Osteoblast (primary cell): ENCODE data around the gene PLA1A. TPM values are rescaled to one million over a fixed set of nuclear protein-coding genes. Genes with fewer than 3 reads are reported as not detected.
A peak's percentile ranks its signal among the peaks of the same experiment; 100 is the strongest.

Experiments used
- DNase-seq: peaks from one replicate; pipeline ENCODE4 v3.0.0; 2011; ENCODE audit warnings: low spot score, mixed read lengths; ENCODE audit not compliant: insufficient read length; ENCODE audit errors: missing footprints
- H2AFZ ChIP-seq: 2 replicates; pipeline ENCODE4 v1.6.0; 2011; ENCODE audit warnings: mild to moderate bottlenecking, low read length
- H3K27ac ChIP-seq: 2 replicates; pipeline ENCODE4 v1.5.1; 2011; ENCODE audit warnings: mild to moderate bottlenecking, low read depth, low read length, moderate library complexity
- H3K27me3 ChIP-seq: 2 replicates; pipeline ENCODE4 v1.6.0; 2012; ENCODE audit warnings: mild to moderate bottlenecking, control low read depth, inconsistent platforms, low read length, moderate library complexity; ENCODE audit not compliant: insufficient read depth
- H3K36me3 ChIP-seq: 2 replicates; pipeline ENCODE4 v1.5.1; 2011; ENCODE audit warnings: mild to moderate bottlenecking, low read length, control low read depth, moderate library complexity; ENCODE audit not compliant: insufficient read depth
- H3K4me1 ChIP-seq: 2 replicates; pipeline ENCODE4 v1.5.1; 2011; ENCODE audit warnings: mild to moderate bottlenecking, low read length, control low read depth, moderate library complexity; ENCODE audit not compliant: insufficient read depth
- H3K4me2 ChIP-seq: 2 replicates; pipeline ENCODE4 v1.6.0; 2011; ENCODE audit warnings: mild to moderate bottlenecking, low read length; ENCODE audit not compliant: insufficient read depth
- H3K4me3 ChIP-seq: fragments of 200-600 bp; sonication (generic); 3 replicates; pipeline ENCODE4 v1.5.1; 2012; ENCODE audit warnings: mild to moderate bottlenecking, low read length, inconsistent platforms; ENCODE audit not compliant: insufficient read depth
- H3K79me2 ChIP-seq: 2 replicates; pipeline ENCODE4 v1.6.0; 2012; ENCODE audit warnings: mild to moderate bottlenecking, low read length, control low read depth, inconsistent platforms; ENCODE audit not compliant: insufficient read depth
- H3K9me3 ChIP-seq: 2 replicates; pipeline ENCODE4 v1.5.1; 2011; ENCODE audit warnings: low read depth, low read length, control low read depth
- H4K20me1 ChIP-seq: 2 replicates; pipeline ENCODE4 v1.6.0; 2012; ENCODE audit warnings: mild to moderate bottlenecking, low read length, control low read depth; ENCODE audit not compliant: insufficient read depth
- total RNA-seq: library from RNA; depleted of rRNA; stranded (reverse); fragments of >200 nt; gene quantifications from 2 replicates; pipeline ENCODE4 v1.2.3, GENCODE V29; 2012
- TF ChIP-seq, protein P1 (sequence below): IDR thresholded peaks from 2 replicates; pipeline ENCODE4 v1.5.1; 2011; ENCODE audit warnings: mild to moderate bottlenecking, low read depth, low read length, moderate library complexity; ENCODE audit errors: extremely low read depth

Gene PLA1A
- total RNA-seq, 1 donor = 0.36 TPM

DNA sequence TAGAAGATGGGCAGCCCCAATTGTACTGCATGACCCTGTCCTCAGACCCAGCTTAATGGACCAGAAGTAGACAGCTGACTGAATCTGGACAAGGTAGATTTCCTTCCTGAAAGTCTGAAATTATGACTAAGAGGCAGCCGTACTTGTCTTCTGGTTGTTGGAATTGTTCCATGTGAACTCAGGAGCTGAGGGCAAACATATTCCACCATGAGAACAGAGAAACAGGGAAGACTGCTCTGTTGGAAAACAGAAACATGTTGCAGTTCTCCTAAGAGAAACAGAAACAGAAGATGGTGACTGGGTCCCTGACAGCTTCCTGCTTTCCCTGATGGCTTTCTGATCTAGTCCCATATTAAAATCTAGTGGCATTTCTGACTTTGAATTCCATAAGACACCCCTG is 38.6 kb downstream of the PLA1A start:
- peak overlapping the region; percentile 98 for H3K27ac ChIP-seq
- no peaks in the 10 kb centered on the region for H4K20me1 ChIP-seq
- H3K4me3 ChIP-seq = no peak overlapping the region
- no peaks in the 10 kb centered on the region for H3K9me3 ChIP-seq
- no peak overlapping the region for H3K4me2 ChIP-seq
- no peaks in the 10 kb centered on the region for H3K79me2 ChIP-seq
- H3K4me1 ChIP-seq = peaks cover 37% of the 10 kb centered on the region
- no peaks in the 10 kb centered on the region for H3K36me3 ChIP-seq
- no peak for DNase-seq
- no peaks in the 10 kb centered on the region for H3K27me3 ChIP-seq
- H2AFZ ChIP-seq = peak overlapping the region; percentile 81
- TF ChIP-seq, protein P1, sequence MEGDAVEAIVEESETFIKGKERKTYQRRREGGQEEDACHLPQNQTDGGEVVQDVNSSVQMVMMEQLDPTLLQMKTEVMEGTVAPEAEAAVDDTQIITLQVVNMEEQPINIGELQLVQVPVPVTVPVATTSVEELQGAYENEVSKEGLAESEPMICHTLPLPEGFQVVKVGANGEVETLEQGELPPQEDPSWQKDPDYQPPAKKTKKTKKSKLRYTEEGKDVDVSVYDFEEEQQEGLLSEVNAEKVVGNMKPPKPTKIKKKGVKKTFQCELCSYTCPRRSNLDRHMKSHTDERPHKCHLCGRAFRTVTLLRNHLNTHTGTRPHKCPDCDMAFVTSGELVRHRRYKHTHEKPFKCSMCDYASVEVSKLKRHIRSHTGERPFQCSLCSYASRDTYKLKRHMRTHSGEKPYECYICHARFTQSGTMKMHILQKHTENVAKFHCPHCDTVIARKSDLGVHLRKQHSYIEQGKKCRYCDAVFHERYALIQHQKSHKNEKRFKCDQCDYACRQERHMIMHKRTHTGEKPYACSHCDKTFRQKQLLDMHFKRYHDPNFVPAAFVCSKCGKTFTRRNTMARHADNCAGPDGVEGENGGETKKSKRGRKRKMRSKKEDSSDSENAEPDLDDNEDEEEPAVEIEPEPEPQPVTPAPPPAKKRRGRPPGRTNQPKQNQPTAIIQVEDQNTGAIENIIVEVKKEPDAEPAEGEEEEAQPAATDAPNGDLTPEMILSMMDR = no peak

DNA sequence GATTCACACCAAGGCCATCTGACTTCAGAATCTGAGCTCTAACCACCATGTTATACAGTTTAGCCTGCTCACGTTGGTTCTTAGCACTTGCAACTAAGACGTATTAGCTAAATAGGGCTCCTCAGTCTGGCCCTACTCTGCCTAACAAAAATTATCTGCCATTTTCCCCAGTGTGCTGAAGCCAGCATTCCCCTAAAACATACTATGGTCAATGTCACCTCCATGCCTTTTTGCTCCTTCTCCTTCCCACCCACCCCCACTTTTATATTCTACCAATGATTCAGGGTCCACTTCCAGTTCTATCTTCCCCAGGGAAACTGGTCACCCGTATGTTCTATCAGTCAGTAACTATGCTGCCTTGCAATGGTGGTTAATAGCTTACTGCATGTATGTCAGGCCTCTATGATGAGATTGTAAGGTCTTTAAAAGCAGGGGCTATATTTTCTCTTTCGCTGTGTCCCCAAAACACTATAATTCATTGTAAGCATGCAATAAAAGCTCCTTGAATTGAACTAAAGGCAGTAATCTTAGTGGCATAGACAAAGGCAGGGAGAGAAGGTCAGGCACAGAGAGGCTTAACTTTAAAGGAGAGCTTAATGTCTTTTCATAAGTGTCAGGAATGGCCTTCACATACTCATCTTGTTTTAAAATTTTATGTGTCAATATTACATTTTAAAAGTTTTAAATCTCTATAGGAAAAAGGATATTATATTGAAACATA is 39.4 kb downstream of the PLA1A start:
- no peaks in the 10 kb centered on the region for H3K9me3 ChIP-seq
- no peak overlapping the region for H2AFZ ChIP-seq
- peak; percentile 58 for DNase-seq

DNA sequence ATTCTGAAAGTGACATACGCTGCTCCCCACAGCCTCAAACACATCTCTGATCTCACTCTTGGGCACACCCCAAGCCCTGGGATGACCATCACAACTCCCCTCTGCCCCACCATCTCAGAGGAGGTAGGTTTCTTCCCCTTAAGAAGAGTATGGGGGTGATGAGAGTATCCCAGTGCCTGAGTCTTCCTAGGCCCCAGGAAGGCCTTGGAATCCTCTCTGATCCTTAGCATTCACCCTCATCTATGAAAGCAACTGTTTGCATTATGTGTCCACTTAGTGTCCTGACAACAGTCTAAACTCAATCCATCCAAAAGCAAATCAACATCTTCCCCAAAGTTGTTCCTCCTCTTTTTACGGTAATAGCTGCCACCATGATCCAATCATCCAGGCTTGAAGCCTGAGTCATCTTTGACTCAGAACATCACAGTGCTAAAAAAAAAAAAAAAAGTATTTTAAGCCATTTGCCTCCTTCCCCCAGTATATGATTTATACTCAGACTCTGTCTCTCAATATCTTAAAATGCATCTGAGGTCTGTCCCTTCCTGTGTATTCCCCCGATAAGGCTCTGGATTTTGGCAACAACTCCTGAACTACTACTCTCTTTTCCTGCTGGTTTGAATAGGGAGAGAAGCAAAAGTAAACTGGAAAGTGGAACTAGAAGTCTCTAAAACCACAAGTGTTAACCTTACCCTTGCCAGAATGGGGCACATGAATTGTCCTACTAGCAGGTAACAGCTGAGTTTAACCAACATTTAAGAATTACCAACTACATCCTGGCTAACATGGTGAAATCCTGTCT is 40.2 kb downstream of the PLA1A start:
- TF ChIP-seq, protein P1 = no peak
- no peaks in the 10 kb centered on the region for H3K27me3 ChIP-seq
- peak; percentile 87 for DNase-seq
- H3K4me2 ChIP-seq = peak overlapping the region; percentile 72
- H4K20me1 ChIP-seq = no peaks in the 10 kb centered on the region
- H3K79me2 ChIP-seq = no peaks in the 10 kb centered on the region
- peak overlapping the region; percentile 71 for H2AFZ ChIP-seq
- peaks cover 40% of the 10 kb centered on the region for H3K4me1 ChIP-seq
- H3K27ac ChIP-seq = peak overlapping the region; percentile 98
- H3K4me3 ChIP-seq = peak overlapping the region; percentile 4
- H3K36me3 ChIP-seq = no peaks in the 10 kb centered on the region
- no peaks in the 10 kb centered on the region for H3K9me3 ChIP-seq

More for the DNA sequence above, 39.4 kb downstream of the PLA1A start:
- H3K79me2 ChIP-seq = no peaks in the 10 kb centered on the region
- no peak overlapping the region for H3K4me3 ChIP-seq
- H3K27ac ChIP-seq = peak overlapping the region; percentile 98
- peaks cover 34% of the 10 kb centered on the region for H3K4me1 ChIP-seq
- no peaks in the 10 kb centered on the region for H3K36me3 ChIP-seq
- H3K4me2 ChIP-seq = peak overlapping the region; percentile 49
- TF ChIP-seq, protein P1 = no peak
- no peaks in the 10 kb centered on the region for H4K20me1 ChIP-seq
- H3K27me3 ChIP-seq = no peaks in the 10 kb centered on the region
